ENCODE results near the gene CBLB. TPM values are rescaled to one million over a fixed set of nuclear protein-coding genes. Genes with fewer than 3 reads are reported as not detected.

Gene CBLB
- total RNA-seq, 2 experiments from 2014 or later: 115 to 148 TPM

GRCh38 chr3:105708980-105709379 lies 159.8 kb downstream of the CBLB start:
- Mint-ChIP-seq H3K27me3 (no peaks in the 10 kb centered on the region), H3K4me1 (no peaks in the 10 kb centered on the region), H3K9me3 (peaks cover 6% of the 10 kb centered on the region), H3K4me3 (no peak overlapping the region), H3K27ac (no peak overlapping the region), H3K36me3 (ENCODE audit: low read depth) (peaks cover 58% of the 10 kb centered on the region)
- POLR2A ChIA-PET: no interaction called here
- CTCF ChIA-PET: no interaction called here
- DNase-seq: no peak

- Mint-ChIP-seq H3K9me3 (peaks cover 6% of the 10 kb centered on the region), H3K36me3 (ENCODE audit: low read depth) (peaks cover 63% of the 10 kb centered on the region), H3K4me1 (peaks cover 2% of the 10 kb centered on the region), H3K4me3 (no peak overlapping the region), H3K27ac (no peak overlapping the region), H3K27me3 (no peaks in the 10 kb centered on the region)
- DNase-seq: no peak
- CTCF ChIA-PET: no interaction called here
- POLR2A ChIA-PET: no interaction called here
Observed at GRCh38 chr3:105707009-105707408, 161.8 kb downstream of the CBLB start.

DNA sequence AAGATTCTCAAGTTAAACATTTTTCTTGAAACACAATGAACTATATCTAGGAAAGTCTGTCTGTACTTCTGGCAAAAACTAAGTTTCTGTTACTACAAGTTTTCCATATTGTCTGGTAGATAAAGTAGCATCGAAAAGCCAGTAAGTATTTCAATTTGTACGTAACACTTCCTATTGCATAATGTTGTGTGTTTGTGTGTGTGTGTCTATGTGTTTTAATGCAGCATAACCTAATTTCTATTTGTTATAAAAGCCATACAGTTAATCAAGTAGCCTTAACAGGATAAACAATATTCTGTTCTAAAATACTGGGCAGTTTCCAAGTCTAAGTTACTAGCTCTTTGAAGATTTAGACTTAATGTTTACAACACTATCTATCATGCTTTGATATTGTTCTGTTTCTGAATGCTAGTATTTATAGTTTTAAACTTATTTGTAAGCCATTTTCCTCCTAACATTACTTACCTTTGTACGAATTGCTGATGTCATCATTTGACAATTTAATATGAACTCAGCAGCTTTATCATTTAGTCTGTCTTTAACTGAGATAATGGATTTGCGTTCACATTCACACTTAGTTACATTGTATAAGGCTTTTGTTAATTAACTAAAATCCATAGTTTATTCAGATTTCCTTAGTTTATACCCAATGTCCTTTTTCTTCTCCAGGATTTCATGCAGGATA lies 163.9 kb downstream of the CBLB start:
- no peaks in the 10 kb centered on the region for H3K9me3 Mint-ChIP-seq
- DNase-seq: no peak
- ChIA-PET POLR2A (no interaction called here), CTCF (interaction anchor here (0.7 kb wide), 1 partner anchor 217 kb away, joined by 3 read pairs; no protein-coding TSS in a partner anchor)
- H3K4me1 Mint-ChIP-seq: peaks cover 11% of the 10 kb centered on the region
- H3K4me3 Mint-ChIP-seq: no peak overlapping the region
- H3K36me3 Mint-ChIP-seq (ENCODE audit: low read depth): peaks cover 67% of the 10 kb centered on the region
- no peak overlapping the region for H3K27ac Mint-ChIP-seq
- H3K27me3 Mint-ChIP-seq: no peaks in the 10 kb centered on the region

GRCh38 chr3:105700575-105700974 lies 168.2 kb downstream of the CBLB start:
- peaks cover 14% of the 10 kb centered on the region for H3K4me1 Mint-ChIP-seq
- ChIA-PET POLR2A (no interaction called here), CTCF (interaction anchor here (0.6 kb wide), 2 partner anchors 82 to 385 kb away, joined by 3 to 4 read pairs; no protein-coding TSS in a partner anchor)
- H3K9me3 Mint-ChIP-seq: no peaks in the 10 kb centered on the region
- peaks cover 65% of the 10 kb centered on the region for H3K36me3 Mint-ChIP-seq (ENCODE audit: low read depth)
- no peak overlapping the region for H3K4me3 Mint-ChIP-seq
- H3K27me3 Mint-ChIP-seq: no peaks in the 10 kb centered on the region
- no peak overlapping the region for H3K27ac Mint-ChIP-seq
- DNase-seq: no peak

GRCh38 chr3:105691633-105692032 lies 177.2 kb downstream of the CBLB start:
- POLR2A ChIA-PET: no interaction called here

DNA sequence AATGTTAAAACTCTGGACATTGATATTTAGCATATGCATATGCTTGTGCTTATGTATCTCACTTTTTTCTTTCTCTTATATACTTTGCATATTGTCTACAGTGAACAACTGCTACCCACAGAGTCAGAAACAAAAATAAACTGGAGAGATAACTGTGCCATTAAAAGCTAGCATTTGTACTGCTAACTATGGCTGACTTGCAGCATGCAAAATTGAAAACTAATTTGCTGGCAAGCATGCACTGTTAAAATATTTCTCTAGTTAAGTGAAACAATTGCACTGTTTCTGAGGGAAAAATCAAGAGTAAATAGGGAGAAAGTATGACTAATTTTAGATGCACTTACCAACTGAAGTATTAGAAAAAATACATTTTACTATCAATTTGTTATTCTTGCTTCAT lies 177.8 kb downstream of the CBLB start:
- H3K27me3 Mint-ChIP-seq: no peaks in the 10 kb centered on the region
- no peak overlapping the region for H3K4me3 Mint-ChIP-seq
- peaks cover 37% of the 10 kb centered on the region for H3K4me1 Mint-ChIP-seq
- H3K27ac Mint-ChIP-seq: no peak overlapping the region
- H3K36me3 Mint-ChIP-seq (ENCODE audit: low read depth): peaks cover 56% of the 10 kb centered on the region
- DNase-seq: no peak
- no peaks in the 10 kb centered on the region for H3K9me3 Mint-ChIP-seq
- CTCF ChIA-PET: no interaction called here
- POLR2A ChIA-PET: no interaction called here

More at GRCh38 chr3:105691633-105692032, 177.2 kb downstream of the CBLB start:
- H3K36me3 Mint-ChIP-seq (ENCODE audit: low read depth): peaks cover 56% of the 10 kb centered on the region
- H3K4me3 Mint-ChIP-seq: no peak overlapping the region
- no peaks in the 10 kb centered on the region for H3K27me3 Mint-ChIP-seq
- no peak for DNase-seq
- no peaks in the 10 kb centered on the region for H3K9me3 Mint-ChIP-seq
- peaks cover 31% of the 10 kb centered on the region for H3K4me1 Mint-ChIP-seq
- CTCF ChIA-PET: no interaction called here
- H3K27ac Mint-ChIP-seq: no peak overlapping the region

DNA sequence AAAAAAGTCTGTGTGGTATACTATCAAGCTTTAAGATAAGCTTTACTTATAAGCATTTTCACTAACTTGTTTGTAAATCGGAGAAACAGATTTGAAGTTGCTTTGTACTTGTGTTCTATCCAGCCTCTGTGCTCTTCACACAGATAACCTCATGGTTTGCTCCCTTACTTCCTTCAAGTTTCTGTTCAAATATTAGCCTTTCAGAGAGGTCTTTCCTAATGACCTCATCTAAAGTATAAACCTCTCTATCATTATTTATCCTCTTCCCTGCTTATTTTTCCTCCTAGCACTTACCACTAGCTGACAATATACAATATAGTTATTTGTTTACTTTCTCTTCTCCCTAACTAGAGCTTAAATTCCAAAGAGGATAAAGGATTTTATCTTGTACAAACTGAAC lies 180.0 kb downstream of the CBLB start:
- H3K27ac Mint-ChIP-seq: no peak overlapping the region
- ChIA-PET CTCF (no interaction called here), POLR2A (interaction anchor here (0.7 kb wide), 1 partner anchor 114 kb away, joined by 3 read pairs; no protein-coding TSS in a partner anchor)
- H3K4me3 Mint-ChIP-seq: no peak overlapping the region
- H3K36me3 Mint-ChIP-seq (ENCODE audit: low read depth): peaks cover 57% of the 10 kb centered on the region
- no peaks in the 10 kb centered on the region for H3K27me3 Mint-ChIP-seq
- peaks cover 42% of the 10 kb centered on the region for H3K4me1 Mint-ChIP-seq
- no peaks in the 10 kb centered on the region for H3K9me3 Mint-ChIP-seq
- no peak for DNase-seq

GRCh38 chr3:105686278-105686897 lies 182.4 kb downstream of the CBLB start:
- ChIA-PET CTCF (no interaction called here), POLR2A (no interaction called here)
- DNase-seq: no peak
- Mint-ChIP-seq H3K36me3 (ENCODE audit: low read depth) (peaks cover 51% of the 10 kb centered on the region), H3K27me3 (no peaks in the 10 kb centered on the region), H3K4me1 (peaks cover 34% of the 10 kb centered on the region), H3K27ac (peak overlapping the region; percentile 69), H3K4me3 (no peak overlapping the region), H3K9me3 (no peaks in the 10 kb centered on the region)

GRCh38 chr3:105679951-105680350 lies 188.9 kb downstream of the CBLB start:
- no peak overlapping the region for H3K27ac Mint-ChIP-seq
- H3K36me3 Mint-ChIP-seq (ENCODE audit: low read depth): peaks cover 64% of the 10 kb centered on the region
- no peaks in the 10 kb centered on the region for H3K4me1 Mint-ChIP-seq
- ChIA-PET CTCF (interaction anchor here (0.6 to 0.7 kb wide), 2 partner anchors 60 to 91 kb away, joined by 3 read pairs; no protein-coding TSS in a partner anchor), POLR2A (no interaction called here)
- no peaks in the 10 kb centered on the region for H3K27me3 Mint-ChIP-seq
- H3K9me3 Mint-ChIP-seq: peaks cover 2% of the 10 kb centered on the region
- H3K4me3 Mint-ChIP-seq: no peak overlapping the region
- DNase-seq: no peak

DNA sequence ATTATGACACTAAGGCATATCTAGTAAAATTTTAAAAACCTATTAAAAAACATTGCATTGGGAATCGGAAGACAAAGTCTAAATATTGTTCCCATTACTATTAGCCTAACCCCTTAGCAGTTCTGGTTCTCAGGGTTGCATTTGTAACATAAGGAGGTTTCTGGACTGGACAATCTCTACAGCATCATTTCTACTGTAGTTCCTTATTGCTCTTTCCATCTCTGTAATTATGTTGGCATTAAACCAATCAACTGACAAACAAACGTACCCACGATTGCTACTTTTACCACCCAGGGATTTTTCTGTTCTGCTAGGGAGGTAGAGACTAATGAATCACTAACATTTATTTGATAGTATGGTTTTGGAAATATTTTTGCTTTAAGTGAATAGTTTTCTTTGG lies 190.8 kb downstream of the CBLB start:
- POLR2A ChIA-PET: no interaction called here
- Mint-ChIP-seq H3K27me3 (no peaks in the 10 kb centered on the region), H3K36me3 (ENCODE audit: low read depth) (peaks cover 68% of the 10 kb centered on the region), H3K9me3 (peaks cover 2% of the 10 kb centered on the region), H3K4me1 (peaks cover 4% of the 10 kb centered on the region), H3K4me3 (no peak overlapping the region), H3K27ac (no peak overlapping the region)
- no peak for DNase-seq
- CTCF ChIA-PET: no interaction called here

- Mint-ChIP-seq H3K27ac (no peak overlapping the region), H3K27me3 (no peaks in the 10 kb centered on the region), H3K4me3 (no peak overlapping the region), H3K36me3 (ENCODE audit: low read depth) (peaks cover 65% of the 10 kb centered on the region), H3K4me1 (peaks cover 4% of the 10 kb centered on the region), H3K9me3 (peaks cover 2% of the 10 kb centered on the region)
- ChIA-PET POLR2A (no interaction called here), CTCF (no interaction called here)
- no peak for DNase-seq
Observed at GRCh38 chr3:105676621-105677300, 192.1 kb downstream of the CBLB start.

DNA sequence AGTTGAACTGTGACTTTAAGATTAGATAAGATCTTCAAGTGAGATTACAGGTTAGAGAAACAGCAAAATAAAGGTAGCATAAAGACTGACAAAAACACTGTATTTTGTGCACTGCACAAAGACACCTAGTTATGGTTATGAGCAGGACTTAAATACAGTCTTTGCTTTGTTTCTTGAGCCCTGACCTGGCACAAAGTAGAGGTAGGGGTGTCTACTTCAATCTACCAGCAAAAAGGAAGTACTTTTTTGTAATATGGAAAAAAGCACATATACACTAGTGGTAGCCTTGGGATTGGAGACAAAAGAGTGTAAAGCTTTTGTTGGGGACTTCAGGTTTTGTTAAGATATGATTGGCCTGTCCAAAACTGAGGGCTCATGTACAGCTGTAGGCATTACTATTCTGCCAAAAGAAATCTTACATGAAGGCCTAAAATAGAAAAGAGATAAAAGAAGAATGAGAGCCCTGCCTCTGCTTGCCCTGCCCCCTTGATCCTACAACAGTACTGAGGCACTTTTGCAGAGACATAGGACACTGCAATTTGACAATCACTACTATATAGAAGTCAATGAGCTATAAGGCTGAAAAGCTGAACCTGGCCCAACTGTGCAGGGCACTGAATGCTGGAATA lies 194.3 kb downstream of the CBLB start:
- Mint-ChIP-seq H3K27ac (no peak overlapping the region), H3K27me3 (no peaks in the 10 kb centered on the region), H3K36me3 (ENCODE audit: low read depth) (peaks cover 59% of the 10 kb centered on the region), H3K4me3 (no peak overlapping the region), H3K4me1 (peaks cover 4% of the 10 kb centered on the region), H3K9me3 (peaks cover 2% of the 10 kb centered on the region)
- POLR2A ChIA-PET: no interaction called here
- CTCF ChIA-PET: no interaction called here
- DNase-seq: no peak

- Mint-ChIP-seq H3K36me3 (ENCODE audit: low read depth) (peaks cover 65% of the 10 kb centered on the region), H3K27ac (no peak overlapping the region), H3K4me3 (no peak overlapping the region), H3K9me3 (peaks cover 2% of the 10 kb centered on the region), H3K4me1 (peaks cover 4% of the 10 kb centered on the region), H3K27me3 (no peaks in the 10 kb centered on the region)
- CTCF ChIA-PET: no interaction called here
- POLR2A ChIA-PET: no interaction called here
- DNase-seq: no peak
Observed at GRCh38 chr3:105672996-105673395, 195.8 kb downstream of the CBLB start.
